Glomerular visceral epithelial cell (primary cell): ENCODE results near the gene SKAP1.
"Not testable (repeated sequence)": the region's sequence is repeated elsewhere in the genome, so short reads cannot be mapped to it uniquely, and the experiment has no call there.

Experiments
- DNase-seq: peaks from one replicate; pipeline ENCODE4 v3.0.0-alpha.2; 2016; ENCODE audit errors: extremely low spot score

SKAP1 gene

GRCh38 chr17:48412841-48413240 lies 17.2 kb downstream of the SKAP1 start:
- no peak for DNase-seq

- DNase-seq, result not testable (repeated sequence)
These were observed 19.2 kb downstream of the SKAP1 start for GRCh38 chr17:48410821-48411220.

- DNase-seq, result no peak
These were observed 20.4 kb downstream of the SKAP1 start for GRCh38 chr17:48409607-48410006.

GRCh38 chr17:48406936-48407567 lies 23.0 kb downstream of the SKAP1 start:
- DNase-seq, result no peak

- no peak for DNase-seq
These were observed 35.2 kb downstream of the SKAP1 start for GRCh38 chr17:48394821-48395220.

- DNase-seq, result no peak
These were observed 36.7 kb downstream of the SKAP1 start for GRCh38 chr17:48393283-48393682.

- DNase-seq, result no peak
These were observed 37.2 kb downstream of the SKAP1 start for GRCh38 chr17:48392857-48393256.

- no peak for DNase-seq
These were observed 38.6 kb downstream of the SKAP1 start for GRCh38 chr17:48391444-48391843.

GRCh38 chr17:48389903-48390302 lies 40.1 kb downstream of the SKAP1 start:
- DNase-seq, result no peak

GRCh38 chr17:48388955-48389743 lies 40.9 kb downstream of the SKAP1 start:
- DNase-seq, result no peak

GRCh38 chr17:48386826-48387225 lies 43.2 kb downstream of the SKAP1 start:
- DNase-seq, result no peak

GRCh38 chr17:48385319-48385718 lies 44.7 kb downstream of the SKAP1 start:
- no peak for DNase-seq

- no peak for DNase-seq
These were observed 45.9 kb downstream of the SKAP1 start for GRCh38 chr17:48384164-48384563.

GRCh38 chr17:48382989-48383388 lies 47.0 kb downstream of the SKAP1 start:
- no peak for DNase-seq

- no peak for DNase-seq
These were observed 51.2 kb downstream of the SKAP1 start for GRCh38 chr17:48378708-48379392.

GRCh38 chr17:48378238-48378637 lies 51.8 kb downstream of the SKAP1 start:
- DNase-seq, result no peak

GRCh38 chr17:48376682-48377325 lies 53.2 kb downstream of the SKAP1 start:
- DNase-seq, result no peak

- DNase-seq, result peak; percentile 25
These were observed 54.7 kb downstream of the SKAP1 start for GRCh38 chr17:48375356-48375755.

- no peak for DNase-seq
These were observed 55.3 kb downstream of the SKAP1 start for GRCh38 chr17:48374650-48375230.

GRCh38 chr17:48373883-48374282 lies 56.1 kb downstream of the SKAP1 start:
- DNase-seq, result no peak

- DNase-seq, result no peak
These were observed 56.7 kb downstream of the SKAP1 start for GRCh38 chr17:48373130-48373830.
